ENCODE measurements around the gene TNP2. TPM values are rescaled to one million over a fixed set of nuclear protein-coding genes. Genes with fewer than 3 reads are reported as not detected.

TNP2 gene
- total and polyA plus RNA-seq, 9 of the 15 experiments (the other 6 are each of a cell fraction or from before 2014, with no cell fraction given): not detected

- ATAC-seq (no peak), FAIRE-seq (no peak), DNase-seq (ENCODE audit: extremely low read depth in 1 of 4, low spot score in 3 of 4) (no peak)
- peaks cover 30 to 38% of the 10 kb centered on the region in 2 experiments; a peak in 4 of 5 replicates for H3K4me1 ChIP-seq (replicated peaks in 1 of 2; ENCODE audit: control insufficient read depth in 2 of 2, insufficient read depth in 2 of 2, low read length in 2 of 2)
- no peak overlapping the region for H2AFZ ChIP-seq (ENCODE audit: low read depth, low read length)
- H3K79me2 ChIP-seq (ENCODE audit: control insufficient read depth, insufficient read depth, low read length): peaks cover 33% of the 10 kb centered on the region
- peaks cover 25% of the 10 kb centered on the region; the same call in 1 of the 3 replicates for H3K36me3 ChIP-seq (ENCODE audit: control insufficient read depth, insufficient read depth, low read length)
- no peaks in the 10 kb centered on the region; the same call in 1 of the 2 replicates for H4K20me1 ChIP-seq (replicated peaks; ENCODE audit: control insufficient read depth, insufficient read depth, low read length)
- H3K27me3 ChIP-seq (ENCODE audit: control insufficient read depth in 2 of 2, insufficient read depth in 2 of 2, low read length in 2 of 2): no peaks in the 10 kb centered on the region
- no peak overlapping the region for H3K4me3 ChIP-seq
- H3K9me3 ChIP-seq (replicated peaks; ENCODE audit: control insufficient read depth, insufficient read depth, low read depth, low read length): no peaks in the 10 kb centered on the region
- 90% methylated on average over 10 of the region's 10 CpGs for WGBS (ENCODE audit: insufficient coverage, low coverage, missing lambda C conversion rate)
- no peak overlapping the region for H3K27ac ChIP-seq (ENCODE audit: extremely low read depth, low read depth, low read length)
- no peaks in the 10 kb centered on the region for H3K9me1 ChIP-seq (ENCODE audit: control insufficient read depth, insufficient read depth, low read length)
- BruUV-seq (replicated peaks): no TSS peak
- TF ChIP-seq POLR2B (IDR thresholded peaks at IDR 0.05; ENCODE audit: low read depth, partially characterized antibody) (peak; percentile 17), KDM5B (IDR thresholded peaks at IDR 0.05; ENCODE audit: insufficient replicate concordance, low read depth, low read length) (peak; percentile 5), ZNF668 (CRISPR knock-in tag; IDR thresholded peaks at IDR 0.05) (no peak)
- TF ChIP-seq, protein P1, sequence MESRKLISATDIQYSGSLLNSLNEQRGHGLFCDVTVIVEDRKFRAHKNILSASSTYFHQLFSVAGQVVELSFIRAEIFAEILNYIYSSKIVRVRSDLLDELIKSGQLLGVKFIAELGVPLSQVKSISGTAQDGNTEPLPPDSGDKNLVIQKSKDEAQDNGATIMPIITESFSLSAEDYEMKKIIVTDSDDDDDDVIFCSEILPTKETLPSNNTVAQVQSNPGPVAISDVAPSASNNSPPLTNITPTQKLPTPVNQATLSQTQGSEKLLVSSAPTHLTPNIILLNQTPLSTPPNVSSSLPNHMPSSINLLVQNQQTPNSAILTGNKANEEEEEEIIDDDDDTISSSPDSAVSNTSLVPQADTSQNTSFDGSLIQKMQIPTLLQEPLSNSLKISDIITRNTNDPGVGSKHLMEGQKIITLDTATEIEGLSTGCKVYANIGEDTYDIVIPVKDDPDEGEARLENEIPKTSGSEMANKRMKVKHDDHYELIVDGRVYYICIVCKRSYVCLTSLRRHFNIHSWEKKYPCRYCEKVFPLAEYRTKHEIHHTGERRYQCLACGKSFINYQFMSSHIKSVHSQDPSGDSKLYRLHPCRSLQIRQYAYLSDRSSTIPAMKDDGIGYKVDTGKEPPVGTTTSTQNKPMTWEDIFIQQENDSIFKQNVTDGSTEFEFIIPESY (CRISPR knock-in tag; IDR thresholded peaks at IDR 0.05): peak; percentile 94
- TF ChIP-seq, protein P2, sequence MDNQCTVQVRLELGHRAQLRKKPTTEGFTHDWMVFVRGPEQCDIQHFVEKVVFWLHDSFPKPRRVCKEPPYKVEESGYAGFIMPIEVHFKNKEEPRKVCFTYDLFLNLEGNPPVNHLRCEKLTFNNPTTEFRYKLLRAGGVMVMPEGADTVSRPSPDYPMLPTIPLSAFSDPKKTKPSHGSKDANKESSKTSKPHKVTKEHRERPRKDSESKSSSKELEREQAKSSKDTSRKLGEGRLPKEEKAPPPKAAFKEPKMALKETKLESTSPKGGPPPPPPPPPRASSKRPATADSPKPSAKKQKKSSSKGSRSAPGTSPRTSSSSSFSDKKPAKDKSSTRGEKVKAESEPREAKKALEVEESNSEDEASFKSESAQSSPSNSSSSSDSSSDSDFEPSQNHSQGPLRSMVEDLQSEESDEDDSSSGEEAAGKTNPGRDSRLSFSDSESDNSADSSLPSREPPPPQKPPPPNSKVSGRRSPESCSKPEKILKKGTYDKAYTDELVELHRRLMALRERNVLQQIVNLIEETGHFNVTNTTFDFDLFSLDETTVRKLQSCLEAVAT (IDR thresholded peaks at IDR 0.05): 0 out of 4 replicates have a peak, but pooled peaks of 1 of the 2 experiments have one; percentile 50
- H3K9ac ChIP-seq (ENCODE audit: insufficient read depth in 1 of 2, low read depth in 2 of 2, low read length in 2 of 2): no peak overlapping the region
- in situ Hi-C loops (cut with MboI) (no loop called here), intact Hi-C loops (cut with micrococcal nuclease) (loop anchor here (10.0 kb wide), 2 partner anchors 46 to 116 kb away; no protein-coding TSS in a partner anchor)
- ChIA-PET POLR2A (interaction anchor here (0.7 to 2.1 kb wide), 6 partner anchors 8 to 279 kb away, joined by 3 to 9 read pairs (median 4); no protein-coding TSS in a partner anchor), CTCF (ENCODE audit: low intra/inter-chr PET ratio) (no interaction called here)
- H3K4me2 ChIP-seq (ENCODE audit: insufficient read depth, low read length): no peak overlapping the region
Measured at GRCh38 chr16:11250786-11251524, 18.2 kb downstream of the TNP2 start.

Measured in K562 (cell line).